Adrenal gland (tissue), 5 donors: ENCODE results near the gene EHD3.

Source experiments
- POLR2A ChIP-seq, 2 donors: fragments of 450-650 bp; IDR thresholded peaks; one replicate each; pipeline ENCODE4 v1.6.1; 2017; ENCODE audit warnings: antibody characterized with exemption in 2 of 2, mild to moderate bottlenecking in 2 of 2, moderate library complexity in 1 of 2
- TF ChIP-seq, protein P1 (sequence below), 6 experiments: fragments of 450-650 bp in 4 of 6; fragments of 200-600 bp in 2 of 6; sonication (generic) in 1 of 6; IDR thresholded peaks; 1 replicate in 5 of 6; 2 replicates in 1 of 6; pipeline versions ENCODE4 v1.5.1 to v1.8.0; 2016 to 2021; ENCODE audit warnings: antibody characterized with exemption in 6 of 6, mild to moderate bottlenecking in 2 of 6, moderate library complexity in 1 of 6
- donor health status: DM: no; HTN: no; CAD: no.

GRCh38 chr2:31271851-31272267 lies 37.9 kb downstream of the EHD3 start:
- TF ChIP-seq, protein P1, sequence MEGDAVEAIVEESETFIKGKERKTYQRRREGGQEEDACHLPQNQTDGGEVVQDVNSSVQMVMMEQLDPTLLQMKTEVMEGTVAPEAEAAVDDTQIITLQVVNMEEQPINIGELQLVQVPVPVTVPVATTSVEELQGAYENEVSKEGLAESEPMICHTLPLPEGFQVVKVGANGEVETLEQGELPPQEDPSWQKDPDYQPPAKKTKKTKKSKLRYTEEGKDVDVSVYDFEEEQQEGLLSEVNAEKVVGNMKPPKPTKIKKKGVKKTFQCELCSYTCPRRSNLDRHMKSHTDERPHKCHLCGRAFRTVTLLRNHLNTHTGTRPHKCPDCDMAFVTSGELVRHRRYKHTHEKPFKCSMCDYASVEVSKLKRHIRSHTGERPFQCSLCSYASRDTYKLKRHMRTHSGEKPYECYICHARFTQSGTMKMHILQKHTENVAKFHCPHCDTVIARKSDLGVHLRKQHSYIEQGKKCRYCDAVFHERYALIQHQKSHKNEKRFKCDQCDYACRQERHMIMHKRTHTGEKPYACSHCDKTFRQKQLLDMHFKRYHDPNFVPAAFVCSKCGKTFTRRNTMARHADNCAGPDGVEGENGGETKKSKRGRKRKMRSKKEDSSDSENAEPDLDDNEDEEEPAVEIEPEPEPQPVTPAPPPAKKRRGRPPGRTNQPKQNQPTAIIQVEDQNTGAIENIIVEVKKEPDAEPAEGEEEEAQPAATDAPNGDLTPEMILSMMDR (IDR thresholded peaks at IDR 0.05) = no peak
- TF ChIP-seq POLR2A (IDR thresholded peaks at IDR 0.05) = no peak
